Keratinocyte (primary cell): ENCODE measurements around the gene H1-8.

Experiments used
- CTCF ChIP-seq, 3 experiments: IDR thresholded peaks in 1 of 3; conservative IDR thresholded peaks in 1 of 3; optimal IDR thresholded peaks in 1 of 3; 2 replicates in 2 of 3; 3 replicates in 1 of 3; pipeline versions ENCODE3 to v1.5.1; 2011; ENCODE audit warnings: low read length in 3 of 3, mild to moderate bottlenecking in 3 of 3, moderate library complexity in 2 of 3, control low read depth in 1 of 3, inconsistent platforms in 1 of 3; ENCODE audit not compliant: insufficient read depth in 2 of 3; ENCODE audit errors: extremely low read depth in 1 of 3
- EZH2 ChIP-seq: IDR thresholded peaks from one replicate; pipeline ENCODE4 v1.6.1; 2012; ENCODE audit warnings: inconsistent platforms, mild to moderate bottlenecking, low read length, moderate library complexity

- TF ChIP-seq CTCF (optimal IDR thresholded peaks at IDR 0.05 in 1 of 3, IDR thresholded peaks at IDR 0.05 in 1 of 3, conservative IDR thresholded peaks at IDR 0.05 in 1 of 3; ENCODE audit: extremely low read depth in 1 of 3, insufficient read depth in 2 of 3, low read length in 3 of 3) (no peak), EZH2 (no peak)
These were observed 17.5 kb upstream of the H1-8 start for GRCh38 chr3:129525341-129525968.
